Measurements from ENCODE around the gene IFNA6. TPM values are rescaled to one million over a fixed set of nuclear protein-coding genes. Genes with fewer than 3 reads are reported as not detected.

Gene IFNA6
- total and polyA plus RNA-seq, 7 donors, result not detected

DNA sequence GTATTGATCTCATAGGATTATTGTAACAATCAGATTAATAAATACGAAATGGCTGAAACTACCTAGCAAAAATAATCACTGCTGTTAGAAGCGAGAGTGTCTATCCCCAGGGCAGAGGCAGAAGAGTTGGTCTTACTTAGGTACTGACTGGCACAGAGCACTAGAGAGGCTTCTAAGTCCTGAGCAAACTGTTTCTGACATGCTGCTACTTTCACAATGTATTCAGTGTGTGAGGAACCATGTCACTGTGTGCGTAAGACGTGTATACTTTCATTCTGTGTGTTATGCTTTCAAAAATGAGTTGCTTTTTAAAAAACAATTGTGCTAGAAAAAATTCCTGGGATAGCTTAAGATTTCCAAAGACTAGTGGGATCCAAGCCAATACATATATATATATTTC lies 10.0 kb downstream of the IFNA6 start:
- ATAC-seq (no peak), DNase-seq (no peak)
- H3K27me3 ChIP-seq (ENCODE audit: insufficient read depth in 3 of 3, low read length in 2 of 3), result no peaks in the 10 kb centered on the region
- no peaks in the 10 kb centered on the region for H3K4me1 ChIP-seq
- TF ChIP-seq, protein P1, sequence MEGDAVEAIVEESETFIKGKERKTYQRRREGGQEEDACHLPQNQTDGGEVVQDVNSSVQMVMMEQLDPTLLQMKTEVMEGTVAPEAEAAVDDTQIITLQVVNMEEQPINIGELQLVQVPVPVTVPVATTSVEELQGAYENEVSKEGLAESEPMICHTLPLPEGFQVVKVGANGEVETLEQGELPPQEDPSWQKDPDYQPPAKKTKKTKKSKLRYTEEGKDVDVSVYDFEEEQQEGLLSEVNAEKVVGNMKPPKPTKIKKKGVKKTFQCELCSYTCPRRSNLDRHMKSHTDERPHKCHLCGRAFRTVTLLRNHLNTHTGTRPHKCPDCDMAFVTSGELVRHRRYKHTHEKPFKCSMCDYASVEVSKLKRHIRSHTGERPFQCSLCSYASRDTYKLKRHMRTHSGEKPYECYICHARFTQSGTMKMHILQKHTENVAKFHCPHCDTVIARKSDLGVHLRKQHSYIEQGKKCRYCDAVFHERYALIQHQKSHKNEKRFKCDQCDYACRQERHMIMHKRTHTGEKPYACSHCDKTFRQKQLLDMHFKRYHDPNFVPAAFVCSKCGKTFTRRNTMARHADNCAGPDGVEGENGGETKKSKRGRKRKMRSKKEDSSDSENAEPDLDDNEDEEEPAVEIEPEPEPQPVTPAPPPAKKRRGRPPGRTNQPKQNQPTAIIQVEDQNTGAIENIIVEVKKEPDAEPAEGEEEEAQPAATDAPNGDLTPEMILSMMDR (IDR thresholded peaks at IDR 0.05), result no peak
- H3K27ac ChIP-seq, result no peak overlapping the region
- intact Hi-C loops (cut with DNase I), result no loop called here
- H3K9me3 ChIP-seq, result peaks cover 6% of the 10 kb centered on the region
- H3K36me3 ChIP-seq (ENCODE audit: insufficient read depth in 1 of 2, low read depth in 1 of 2), result no peaks in the 10 kb centered on the region
- WGBS, 3 donors, result 87 to 96% (median 95%) methylated on average over 4 of the region's 4 CpGs
- H3K4me3 ChIP-seq, result no peak overlapping the region

DNA sequence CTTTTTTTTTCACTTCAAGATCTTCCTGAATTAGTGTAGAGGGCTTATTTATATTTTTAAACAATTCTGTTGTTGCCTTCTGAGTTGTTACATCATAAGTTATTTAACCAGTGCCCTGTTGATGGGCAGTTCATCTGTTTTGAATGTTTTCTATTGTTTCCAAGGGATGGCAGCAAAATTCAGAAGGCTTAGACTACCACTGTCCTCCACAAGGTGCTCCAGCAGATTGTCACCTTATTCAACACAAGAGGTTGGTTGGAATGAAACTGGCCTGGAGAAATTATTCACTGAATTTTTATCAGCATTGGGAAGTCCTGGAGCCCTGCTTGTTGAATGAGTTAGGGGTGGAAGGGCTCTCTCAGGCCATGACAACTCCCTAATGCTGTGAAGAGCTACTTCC lies 14.2 kb downstream of the IFNA6 start:
- Histone ChIP-seq H3K9me3 (no peaks in the 10 kb centered on the region), H3K36me3 (ENCODE audit: insufficient read depth in 1 of 2, low read depth in 1 of 2) (peaks cover 6 to 8% of the 10 kb centered on the region in 2 donors), H3K27ac (no peak overlapping the region), H3K4me3 (no peak overlapping the region), H3K27me3 (ENCODE audit: insufficient read depth in 3 of 3, low read length in 2 of 3) (no peaks in the 10 kb centered on the region), H3K4me1 (peaks cover 27% of the 10 kb centered on the region)
- TF ChIP-seq, protein P1 (IDR thresholded peaks at IDR 0.05), result no peak
- intact Hi-C loops (cut with DNase I), result loop anchor here in 1 of 2 donors (10.0 kb wide), 1 partner anchor 458 kb away; no protein-coding TSS in a partner anchor
- no peak for ATAC-seq
- DNase-seq, result no peak

DNA sequence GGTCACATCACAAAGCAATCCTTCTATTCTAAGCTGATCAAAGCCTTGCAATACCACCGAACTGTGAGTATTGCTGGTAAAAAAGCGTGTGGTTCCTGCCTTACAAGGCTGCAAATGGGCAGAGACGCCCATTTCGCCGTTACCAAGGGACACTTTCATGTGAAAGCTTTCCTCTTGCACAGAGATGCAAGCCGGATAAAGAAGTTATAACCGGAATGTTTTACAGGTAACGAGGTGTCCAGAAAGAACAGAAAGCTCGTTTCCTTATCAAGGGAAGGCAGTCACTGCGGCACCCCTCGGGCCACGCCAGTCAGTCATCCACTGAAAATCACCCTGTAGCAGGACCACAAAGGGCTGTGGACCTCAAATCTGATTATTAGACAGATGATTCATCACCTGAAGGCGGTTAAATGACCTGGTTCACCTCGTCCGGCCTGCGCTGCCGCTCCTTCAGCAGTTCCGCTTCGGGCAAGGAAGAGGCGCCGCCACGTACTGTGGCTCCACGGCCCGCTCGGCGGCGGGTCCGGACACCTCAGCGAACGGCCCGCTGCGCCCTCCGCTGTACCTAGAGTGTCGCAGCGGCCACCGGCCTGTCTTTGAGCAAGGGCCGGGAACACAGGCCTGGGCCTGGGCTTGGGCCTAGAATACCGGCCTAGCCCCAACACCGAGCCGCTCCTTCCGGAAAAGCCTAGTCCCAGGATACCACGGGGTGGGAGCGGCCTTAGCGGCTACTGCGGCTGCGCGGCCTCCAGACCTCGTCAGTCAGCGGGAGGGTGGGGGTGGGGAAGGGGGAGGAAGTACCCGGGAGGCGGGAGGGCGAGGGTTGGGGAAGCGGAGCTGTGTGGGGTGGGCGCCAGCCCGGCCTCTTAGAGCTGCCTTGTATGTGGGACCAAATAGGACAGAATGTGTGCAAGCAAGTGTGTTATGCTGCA lies 15.7 kb downstream of the IFNA6 start, which contains the start of gene KLHL9:
KLHL9 (minus strand) TSS at position 704 of the 932 bp plus-strand sequence; CDS start at position 159, 545 bp downstream.
- DNase-seq (peak; percentile 93 to 97), ATAC-seq (peak; percentile 99 to 100 (median 99))
- intact Hi-C loops (cut with DNase I), result loop anchor here in 1 of 2 donors (10.0 kb wide), 1 partner anchor 460 kb away; no protein-coding TSS in a partner anchor
- no peaks in the 10 kb centered on the region for H3K9me3 ChIP-seq
- H3K36me3 ChIP-seq (ENCODE audit: insufficient read depth in 1 of 2, low read depth in 1 of 2), result peaks cover 6 to 8% of the 10 kb centered on the region in 2 donors
- WGBS, 3 donors, result 0 to 1% (median 0%) methylated on average over 53 to 55 of the region's 55 CpGs
- H3K4me1 ChIP-seq, result peaks cover 41% of the 10 kb centered on the region
- peak within 1 kb of the TSS; percentile 98 for H3K27ac ChIP-seq
- TF ChIP-seq, protein P1 (IDR thresholded peaks at IDR 0.05), result no peak
- peak within 1 kb of the TSS; percentile 96 for H3K4me3 ChIP-seq
- no peaks in the 10 kb centered on the region for H3K27me3 ChIP-seq (ENCODE audit: insufficient read depth in 3 of 3, low read length in 2 of 3)

DNA sequence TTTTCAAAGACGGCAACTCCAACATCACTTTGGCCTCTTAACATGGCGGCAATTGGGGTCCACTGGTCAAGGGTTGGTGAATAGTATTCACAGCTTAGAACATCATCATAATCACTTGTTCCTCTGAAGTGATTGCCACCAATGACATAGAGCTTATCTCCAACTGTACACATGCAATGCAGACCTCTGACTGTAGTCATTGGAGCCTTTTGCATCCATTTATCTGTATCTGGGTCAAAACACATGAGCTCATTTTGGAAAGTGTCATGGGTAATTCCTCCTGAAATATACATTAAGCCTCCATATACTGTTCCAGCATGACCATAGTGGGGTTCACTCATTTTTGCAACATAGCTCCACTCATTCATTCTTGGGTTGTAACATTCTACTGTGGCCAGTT lies 17.5 kb downstream of the IFNA6 start:
- DNase-seq (no peak), ATAC-seq (no peak)
- intact Hi-C loops (cut with DNase I), result loop anchor here in 1 of 2 donors (10.0 kb wide), 1 partner anchor 462 kb away; no protein-coding TSS in a partner anchor
- H3K27me3 ChIP-seq (ENCODE audit: insufficient read depth in 3 of 3, low read length in 2 of 3), result no peaks in the 10 kb centered on the region
- 92 to 96% (median 92%) methylated on average over 2 of the region's 2 CpGs for WGBS, 3 donors
- H3K9me3 ChIP-seq, result no peaks in the 10 kb centered on the region
- TF ChIP-seq, protein P1 (IDR thresholded peaks at IDR 0.05), result no peak
- peaks cover 56% of the 10 kb centered on the region for H3K4me1 ChIP-seq
- H3K27ac ChIP-seq, result no peak overlapping the region
- peaks cover 6 to 16% of the 10 kb centered on the region in 2 donors for H3K36me3 ChIP-seq (ENCODE audit: insufficient read depth in 1 of 2, low read depth in 1 of 2)
- H3K4me3 ChIP-seq, result peak overlapping the region; percentile 96
